Neural cell (in vitro differentiated cells): ENCODE data around the gene TSPAN18.

Source experiments
- EZH2 ChIP-seq: fragments of 200-600, 300-800 bp; shearing (Covaris generic), sonication (generic); IDR thresholded peaks from 2 replicates; pipeline ENCODE4 v1.6.1; 2014; ENCODE audit warnings: antibody characterized with exemption, low read length, borderline replicate concordance, mild to moderate bottlenecking; ENCODE audit not compliant: insufficient read depth, poor library complexity, severe bottlenecking
- RAD21 ChIP-seq: fragments of 450-650 bp; conservative IDR thresholded peaks from 2 replicates; pipeline ENCODE4 v1.6.1; 2014; ENCODE audit warnings: antibody characterized with exemption, mild to moderate bottlenecking, moderate library complexity
- SMC3 ChIP-seq: fragments of 450-650 bp; conservative IDR thresholded peaks from 2 replicates; pipeline ENCODE4 v1.6.1; 2014; ENCODE audit warnings: antibody characterized with exemption, mild to moderate bottlenecking, moderate library complexity; ENCODE audit not compliant: poor library complexity
- TAF1 ChIP-seq: IDR thresholded peaks from 2 replicates; pipeline ENCODE4 v1.6.1; 2012; ENCODE audit warnings: low read depth
- TF ChIP-seq, protein P1 (sequence below): fragments of 450-650 bp; IDR thresholded peaks from 2 replicates; pipeline ENCODE4 v1.5.1; 2014; ENCODE audit warnings: antibody characterized with exemption, mild to moderate bottlenecking, moderate library complexity; ENCODE audit not compliant: poor library complexity, severe bottlenecking
- TF ChIP-seq, protein P2 (sequence below): IDR thresholded peaks from 2 replicates; pipeline ENCODE4 v1.6.1; 2012; ENCODE audit warnings: borderline replicate concordance

DNA sequence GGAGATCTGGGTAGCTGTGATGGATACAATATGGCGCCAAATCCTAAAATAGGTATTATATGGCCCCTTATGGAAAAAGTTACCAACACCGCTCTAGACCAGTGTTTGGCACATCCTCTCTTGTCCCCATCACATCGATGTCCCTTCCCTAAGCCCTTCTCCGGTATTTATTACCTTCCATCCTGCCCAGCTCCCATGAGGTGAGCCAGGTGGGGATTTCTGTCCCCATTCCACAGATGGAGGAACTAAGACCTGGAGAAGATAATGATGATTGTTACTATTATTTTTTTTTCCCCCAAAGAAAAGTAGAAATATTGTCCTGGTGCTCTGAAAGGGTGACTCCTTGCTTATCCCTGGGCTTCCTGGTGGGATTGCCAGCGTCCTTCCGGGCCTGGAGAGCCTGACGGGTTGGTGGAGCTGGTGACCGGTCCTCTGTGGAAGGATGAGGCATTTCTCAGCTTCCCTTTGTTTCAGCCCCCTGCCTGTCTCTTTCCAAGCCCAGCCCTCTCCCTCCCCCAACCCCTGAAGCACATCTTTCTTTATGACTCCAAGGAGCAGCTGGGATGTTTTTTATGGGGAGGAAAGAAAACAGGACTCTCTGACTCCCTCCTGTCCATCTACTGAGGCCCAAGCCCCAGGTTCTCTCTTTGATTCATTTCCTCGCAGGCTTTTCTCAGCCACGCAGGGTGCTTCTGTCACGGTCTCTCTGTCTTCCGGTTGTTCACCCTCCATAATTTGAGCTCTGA, 158.5 kb downstream of the TSPAN18 start:
- TF ChIP-seq, protein P1, sequence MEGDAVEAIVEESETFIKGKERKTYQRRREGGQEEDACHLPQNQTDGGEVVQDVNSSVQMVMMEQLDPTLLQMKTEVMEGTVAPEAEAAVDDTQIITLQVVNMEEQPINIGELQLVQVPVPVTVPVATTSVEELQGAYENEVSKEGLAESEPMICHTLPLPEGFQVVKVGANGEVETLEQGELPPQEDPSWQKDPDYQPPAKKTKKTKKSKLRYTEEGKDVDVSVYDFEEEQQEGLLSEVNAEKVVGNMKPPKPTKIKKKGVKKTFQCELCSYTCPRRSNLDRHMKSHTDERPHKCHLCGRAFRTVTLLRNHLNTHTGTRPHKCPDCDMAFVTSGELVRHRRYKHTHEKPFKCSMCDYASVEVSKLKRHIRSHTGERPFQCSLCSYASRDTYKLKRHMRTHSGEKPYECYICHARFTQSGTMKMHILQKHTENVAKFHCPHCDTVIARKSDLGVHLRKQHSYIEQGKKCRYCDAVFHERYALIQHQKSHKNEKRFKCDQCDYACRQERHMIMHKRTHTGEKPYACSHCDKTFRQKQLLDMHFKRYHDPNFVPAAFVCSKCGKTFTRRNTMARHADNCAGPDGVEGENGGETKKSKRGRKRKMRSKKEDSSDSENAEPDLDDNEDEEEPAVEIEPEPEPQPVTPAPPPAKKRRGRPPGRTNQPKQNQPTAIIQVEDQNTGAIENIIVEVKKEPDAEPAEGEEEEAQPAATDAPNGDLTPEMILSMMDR = no peak
- TF ChIP-seq SMC3 (no peak), RAD21 (no peak), EZH2 (no peak), TAF1 (no peak)
- TF ChIP-seq, protein P2, sequence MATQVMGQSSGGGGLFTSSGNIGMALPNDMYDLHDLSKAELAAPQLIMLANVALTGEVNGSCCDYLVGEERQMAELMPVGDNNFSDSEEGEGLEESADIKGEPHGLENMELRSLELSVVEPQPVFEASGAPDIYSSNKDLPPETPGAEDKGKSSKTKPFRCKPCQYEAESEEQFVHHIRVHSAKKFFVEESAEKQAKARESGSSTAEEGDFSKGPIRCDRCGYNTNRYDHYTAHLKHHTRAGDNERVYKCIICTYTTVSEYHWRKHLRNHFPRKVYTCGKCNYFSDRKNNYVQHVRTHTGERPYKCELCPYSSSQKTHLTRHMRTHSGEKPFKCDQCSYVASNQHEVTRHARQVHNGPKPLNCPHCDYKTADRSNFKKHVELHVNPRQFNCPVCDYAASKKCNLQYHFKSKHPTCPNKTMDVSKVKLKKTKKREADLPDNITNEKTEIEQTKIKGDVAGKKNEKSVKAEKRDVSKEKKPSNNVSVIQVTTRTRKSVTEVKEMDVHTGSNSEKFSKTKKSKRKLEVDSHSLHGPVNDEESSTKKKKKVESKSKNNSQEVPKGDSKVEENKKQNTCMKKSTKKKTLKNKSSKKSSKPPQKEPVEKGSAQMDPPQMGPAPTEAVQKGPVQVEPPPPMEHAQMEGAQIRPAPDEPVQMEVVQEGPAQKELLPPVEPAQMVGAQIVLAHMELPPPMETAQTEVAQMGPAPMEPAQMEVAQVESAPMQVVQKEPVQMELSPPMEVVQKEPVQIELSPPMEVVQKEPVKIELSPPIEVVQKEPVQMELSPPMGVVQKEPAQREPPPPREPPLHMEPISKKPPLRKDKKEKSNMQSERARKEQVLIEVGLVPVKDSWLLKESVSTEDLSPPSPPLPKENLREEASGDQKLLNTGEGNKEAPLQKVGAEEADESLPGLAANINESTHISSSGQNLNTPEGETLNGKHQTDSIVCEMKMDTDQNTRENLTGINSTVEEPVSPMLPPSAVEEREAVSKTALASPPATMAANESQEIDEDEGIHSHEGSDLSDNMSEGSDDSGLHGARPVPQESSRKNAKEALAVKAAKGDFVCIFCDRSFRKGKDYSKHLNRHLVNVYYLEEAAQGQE = no peak
